MM.1S (cell line): ENCODE data around the gene DDOST.

Experiments
- DNase-seq: peaks from one replicate; pipeline ENCODE4 v3.0.0-alpha.2; 2015
- H2AFZ ChIP-seq: fragments of 300-600 bp; sonication (generic); 2 replicates; pipeline ENCODE4 v1.6.0; 2016; ENCODE audit warnings: antibody characterized with exemption, low read length
- H3F3A ChIP-seq: fragments of 300-600 bp; sonication (generic); 2 replicates; pipeline ENCODE4 v1.6.1; 2016; ENCODE audit warnings: mild to moderate bottlenecking, antibody characterized with exemption, low read length, moderate library complexity, mixed read lengths; ENCODE audit not compliant: insufficient read depth
- H3K27ac ChIP-seq: fragments of 300-600 bp; sonication (generic); 2 replicates; pipeline ENCODE4 v1.5.1; 2016; ENCODE audit warnings: mild to moderate bottlenecking, low read length
- H3K27me3 ChIP-seq: fragments of 300-600 bp; sonication (generic); replicated peaks from 2 replicates; pipeline ENCODE4 v1.6.0; 2016; ENCODE audit warnings: low read length; ENCODE audit not compliant: insufficient read depth
- H3K36me3 ChIP-seq: fragments of 300-600 bp; sonication (generic); replicated peaks from 2 replicates; pipeline ENCODE4 v1.6.1; 2016; ENCODE audit warnings: mild to moderate bottlenecking, low read length, mixed read lengths; ENCODE audit not compliant: insufficient read depth
- H3K4me1 ChIP-seq: fragments of 300-600 bp; sonication (generic); 2 replicates; pipeline ENCODE4 v1.6.1; 2016; ENCODE audit warnings: low read length, mixed read lengths
- H3K4me2 ChIP-seq: fragments of 300-600 bp; sonication (generic); 2 replicates; pipeline ENCODE4 v1.6.0; 2016; ENCODE audit warnings: low read depth, low read length
- H3K4me3 ChIP-seq: fragments of 300-600 bp; sonication (generic); 2 replicates; pipeline ENCODE4 v1.5.1; 2016; ENCODE audit warnings: low read length, mixed read lengths
- H3K79me2 ChIP-seq: fragments of 300-600 bp; sonication (generic); 2 replicates; pipeline ENCODE4 v1.6.1; 2016; ENCODE audit warnings: mixed run types, low read length, mixed read lengths
- H3K9ac ChIP-seq: fragments of 300-600 bp; sonication (generic); 2 replicates; pipeline ENCODE4 v1.6.1; 2016; ENCODE audit warnings: low read length, mixed read lengths
- H3K9me2 ChIP-seq: fragments of 300-600 bp; sonication (generic); replicated peaks from 2 replicates; pipeline ENCODE4 v1.6.1; 2016; ENCODE audit warnings: mild to moderate bottlenecking, low read length, mixed read lengths; ENCODE audit not compliant: insufficient read depth
- H3K9me3 ChIP-seq: fragments of 300-600 bp; sonication (generic); replicated peaks from 2 replicates; pipeline ENCODE4 v1.6.1; 2016; ENCODE audit warnings: mild to moderate bottlenecking, low read length, mixed read lengths; ENCODE audit not compliant: insufficient read depth
- H4K20me1 ChIP-seq: fragments of 300-600 bp; sonication (generic); 2 replicates; pipeline ENCODE4 v1.6.1; 2016; ENCODE audit warnings: mild to moderate bottlenecking, low read length, moderate library complexity, mixed read lengths; ENCODE audit not compliant: insufficient read depth
- EZH2 ChIP-seq: fragments of 300-600 bp; sonication (generic); optimal IDR thresholded peaks from 2 replicates; pipeline ENCODE3; 2017; ENCODE audit warnings: low read depth, mild to moderate bottlenecking, antibody characterized with exemption, low read length, mixed read lengths
- EZH2phosphoT487 ChIP-seq: fragments of 300-600 bp; sonication (generic); IDR thresholded peaks from 2 replicates; pipeline ENCODE4 v1.6.1; 2018; ENCODE audit warnings: antibody characterized with exemption, low read length
- TF ChIP-seq, protein P1 (sequence below): fragments of 300-600 bp; sonication (generic); IDR thresholded peaks from 2 replicates; pipeline ENCODE4 v1.5.1; 2016; ENCODE audit warnings: antibody characterized with exemption, low read length, mixed read lengths

Gene DDOST

DNA sequence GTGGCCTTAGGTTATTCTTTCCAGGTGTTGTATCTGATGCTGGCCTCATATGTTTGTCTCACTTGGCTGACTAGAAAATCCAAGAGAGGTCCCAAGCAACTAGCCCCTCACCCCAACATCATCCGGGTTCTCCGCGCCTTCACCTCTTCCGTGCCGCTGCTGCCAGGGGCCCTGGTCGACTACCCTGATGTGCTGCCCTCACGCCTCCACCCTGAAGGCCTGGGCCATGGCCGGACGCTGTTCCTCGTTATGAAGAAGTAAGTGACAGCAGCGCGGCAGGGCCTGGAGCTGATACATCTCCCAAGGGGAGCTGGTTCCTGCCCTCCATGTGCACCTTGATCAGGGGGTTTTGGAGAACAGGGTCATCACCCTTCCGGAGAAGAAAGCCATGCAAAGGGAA lies 16.8 kb downstream of the DDOST start:
- H3K4me2 ChIP-seq = no peak overlapping the region
- H3K79me2 ChIP-seq = no peaks in the 10 kb centered on the region
- DNase-seq = no peak
- no peak overlapping the region for H3K9ac ChIP-seq
- no peak overlapping the region for H3K4me3 ChIP-seq
- no peaks in the 10 kb centered on the region for H3K4me1 ChIP-seq
- no peaks in the 10 kb centered on the region for H3K9me2 ChIP-seq
- TF ChIP-seq EZH2phosphoT487 (no peak), EZH2 (no peak)
- TF ChIP-seq, protein P1, sequence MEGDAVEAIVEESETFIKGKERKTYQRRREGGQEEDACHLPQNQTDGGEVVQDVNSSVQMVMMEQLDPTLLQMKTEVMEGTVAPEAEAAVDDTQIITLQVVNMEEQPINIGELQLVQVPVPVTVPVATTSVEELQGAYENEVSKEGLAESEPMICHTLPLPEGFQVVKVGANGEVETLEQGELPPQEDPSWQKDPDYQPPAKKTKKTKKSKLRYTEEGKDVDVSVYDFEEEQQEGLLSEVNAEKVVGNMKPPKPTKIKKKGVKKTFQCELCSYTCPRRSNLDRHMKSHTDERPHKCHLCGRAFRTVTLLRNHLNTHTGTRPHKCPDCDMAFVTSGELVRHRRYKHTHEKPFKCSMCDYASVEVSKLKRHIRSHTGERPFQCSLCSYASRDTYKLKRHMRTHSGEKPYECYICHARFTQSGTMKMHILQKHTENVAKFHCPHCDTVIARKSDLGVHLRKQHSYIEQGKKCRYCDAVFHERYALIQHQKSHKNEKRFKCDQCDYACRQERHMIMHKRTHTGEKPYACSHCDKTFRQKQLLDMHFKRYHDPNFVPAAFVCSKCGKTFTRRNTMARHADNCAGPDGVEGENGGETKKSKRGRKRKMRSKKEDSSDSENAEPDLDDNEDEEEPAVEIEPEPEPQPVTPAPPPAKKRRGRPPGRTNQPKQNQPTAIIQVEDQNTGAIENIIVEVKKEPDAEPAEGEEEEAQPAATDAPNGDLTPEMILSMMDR = no peak
- H2AFZ ChIP-seq = no peak overlapping the region
- no peak overlapping the region for H3K27ac ChIP-seq
- H4K20me1 ChIP-seq = no peaks in the 10 kb centered on the region
- H3K27me3 ChIP-seq = no peaks in the 10 kb centered on the region
- no peaks in the 10 kb centered on the region for H3K36me3 ChIP-seq
- H3K9me3 ChIP-seq = no peaks in the 10 kb centered on the region
- H3F3A ChIP-seq = no peaks in the 10 kb centered on the region

DNA sequence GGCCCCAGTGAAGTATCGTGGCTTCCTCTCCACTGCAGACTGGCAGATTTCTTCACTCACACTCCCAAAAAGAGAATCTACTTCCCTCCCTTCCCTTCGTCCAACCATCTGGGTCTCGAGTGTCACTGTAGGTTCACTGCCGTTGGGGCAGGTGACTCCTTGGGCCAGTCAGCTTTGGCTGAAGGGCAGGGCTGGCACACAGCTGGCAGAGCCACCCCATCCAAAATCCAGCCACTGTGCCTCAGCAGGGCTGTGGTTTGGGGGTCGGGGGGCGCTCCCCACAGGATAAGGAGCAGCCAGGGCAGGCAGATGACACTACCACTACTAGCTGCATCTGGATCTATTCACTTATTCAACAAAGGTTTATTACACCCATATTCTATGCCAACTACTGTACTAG lies 18.1 kb downstream of the DDOST start:
- Histone ChIP-seq H2AFZ (no peak overlapping the region), H3K4me1 (no peaks in the 10 kb centered on the region), H3K9me3 (no peaks in the 10 kb centered on the region), H3K79me2 (no peaks in the 10 kb centered on the region), H3K9ac (no peak overlapping the region), H3K4me2 (no peak overlapping the region), H3F3A (no peaks in the 10 kb centered on the region), H3K9me2 (no peaks in the 10 kb centered on the region), H3K4me3 (no peak overlapping the region), H4K20me1 (no peaks in the 10 kb centered on the region), H3K36me3 (no peaks in the 10 kb centered on the region), H3K27me3 (no peaks in the 10 kb centered on the region), H3K27ac (no peak overlapping the region)
- DNase-seq = no peak
- TF ChIP-seq EZH2phosphoT487 (no peak), EZH2 (no peak)
- TF ChIP-seq, protein P1 = no peak

GRCh38 chr1:20641975-20642374 lies 19.2 kb downstream of the DDOST start:
- no peak overlapping the region for H3K9ac ChIP-seq
- H3K4me2 ChIP-seq = no peak overlapping the region
- no peaks in the 10 kb centered on the region for H3K27me3 ChIP-seq
- no peaks in the 10 kb centered on the region for H4K20me1 ChIP-seq
- H3F3A ChIP-seq = no peaks in the 10 kb centered on the region
- H3K36me3 ChIP-seq = no peaks in the 10 kb centered on the region
- H2AFZ ChIP-seq = no peak overlapping the region
- no peaks in the 10 kb centered on the region for H3K4me1 ChIP-seq
- H3K4me3 ChIP-seq = no peak overlapping the region
- no peaks in the 10 kb centered on the region for H3K9me3 ChIP-seq
- H3K9me2 ChIP-seq = no peaks in the 10 kb centered on the region
- H3K27ac ChIP-seq = no peak overlapping the region
- no peak for DNase-seq
- H3K79me2 ChIP-seq = no peaks in the 10 kb centered on the region
- TF ChIP-seq EZH2phosphoT487 (no peak), EZH2 (no peak)
- TF ChIP-seq, protein P1 = no peak
